Limb (tissue), 2 donors: Measurements from ENCODE around the gene TCFL5.
"Not testable (repeated sequence)": the region's sequence is repeated elsewhere in the genome, so short reads cannot be mapped to it uniquely, and the experiment has no call there.

Experiments
- DNase-seq, 2 donors: peaks; one replicate each; pipeline ENCODE4 v3.0.0-alpha.2; 2016; ENCODE audit errors: extremely low spot score in 2 of 2

TCFL5 gene

GRCh38 chr20:62880147-62880934 is 18.7 kb upstream of the TCFL5 start:
- DNase-seq = no peak

GRCh38 chr20:62879275-62880146 is 17.9 kb upstream of the TCFL5 start:
- no peak for DNase-seq

- DNase-seq = no peak
These were observed 16.8 kb upstream of the TCFL5 start for GRCh38 chr20:62878244-62879038.

- peak in 1 of 2 donors; percentile 68 for DNase-seq
These were observed 15.5 kb upstream of the TCFL5 start for GRCh38 chr20:62876902-62877816.

- DNase-seq = no peak
These were observed 14.9 kb upstream of the TCFL5 start for GRCh38 chr20:62876501-62876901.

GRCh38 chr20:62875419-62876361 is 14.1 kb upstream of the TCFL5 start:
- peak; percentile 65 to 76 for DNase-seq

GRCh38 chr20:62874964-62875344 is 13.3 kb upstream of the TCFL5 start:
- DNase-seq = no peak

- not testable (repeated sequence) for DNase-seq
These were observed 12.0 kb upstream of the TCFL5 start for GRCh38 chr20:62873681-62874031.

- no peak for DNase-seq
These were observed 11.7 kb upstream of the TCFL5 start for GRCh38 chr20:62873280-62873679.

GRCh38 chr20:62872862-62873261 is 11.2 kb upstream of the TCFL5 start:
- DNase-seq = no peak

GRCh38 chr20:62872184-62872847 is 10.7 kb upstream of the TCFL5 start:
- DNase-seq = no peak

- no peak for DNase-seq
These were observed 2.6 kb upstream of the TCFL5 start for GRCh38 chr20:62864207-62864606.

GRCh38 chr20:62860924-62861691 is 514 bp downstream of the TCFL5 start:
- peak in 1 of 2 donors; percentile 66 for DNase-seq

GRCh38 chr20:62860391-62860923 is 1.2 kb downstream of the TCFL5 start:
- DNase-seq = peak in 1 of 2 donors; percentile 58

GRCh38 chr20:62859721-62860120 is 1.9 kb downstream of the TCFL5 start:
- no peak for DNase-seq

GRCh38 chr20:62858058-62858830 is 3.4 kb downstream of the TCFL5 start:
- DNase-seq = no peak

- DNase-seq = no peak
These were observed 4.5 kb downstream of the TCFL5 start for GRCh38 chr20:62856931-62857619.
